ENCODE measurements around the gene WNT7B.

- TF ChIP-seq POLR2AphosphoS5 (IDR thresholded peaks at IDR 0.05) (no peak), CTCF (IDR thresholded peaks at IDR 0.05) (no peak), POLR2A (IDR thresholded peaks at IDR 0.05) (no peak)
Observed at GRCh38 chr22:45932071-45932470, 44.9 kb downstream of the WNT7B start.
